Activated T-cell treated with anti-CD3 and anti-CD28 coated beads, Interleukin-2, amount 50 U/mL, for 48 hours (primary cell): ENCODE measurements around the gene CXADR.
"Not testable (repeated sequence)": the region's sequence is repeated elsewhere in the genome, so short reads cannot be mapped to it uniquely, and the experiment has no call there.

ENCODE experiments used
- DNase-seq, 2 experiments: peaks; one replicate each; pipeline ENCODE4 v3.0.0-alpha.2; 2020

Gene CXADR

GRCh38 chr21:17512253-17513213 is at the start of gene CXADR:
TSS of gene CXADR (plus strand) at chr21:17513043. CDS start at chr21:17513130, 87 bp downstream.
- peak; percentile 81 to 86 for DNase-seq

GRCh38 chr21:17466166-17466565 is 46.7 kb upstream of the CXADR start:
- DNase-seq: no peak

GRCh38 chr21:17467392-17467791 is 45.5 kb upstream of the CXADR start:
- DNase-seq: no peak

GRCh38 chr21:17467829-17468228 is 45.0 kb upstream of the CXADR start:
- DNase-seq: no peak

GRCh38 chr21:17468698-17469097 is 44.1 kb upstream of the CXADR start:
- DNase-seq: no peak

- DNase-seq: no peak
These were observed 43.1 kb upstream of the CXADR start for GRCh38 chr21:17469727-17470126.

- DNase-seq: no peak
These were observed 40.7 kb upstream of the CXADR start for GRCh38 chr21:17472182-17472581.

- no peak for DNase-seq
These were observed 40.1 kb upstream of the CXADR start for GRCh38 chr21:17472592-17473271.

- no peak for DNase-seq
These were observed 36.8 kb upstream of the CXADR start for GRCh38 chr21:17476006-17476405.

- not testable (repeated sequence) for DNase-seq
These were observed 34.7 kb upstream of the CXADR start for GRCh38 chr21:17478156-17478555.

- no peak for DNase-seq
These were observed 33.2 kb upstream of the CXADR start for GRCh38 chr21:17479606-17480005.

- no peak for DNase-seq
These were observed 29.9 kb upstream of the CXADR start for GRCh38 chr21:17482928-17483327.

GRCh38 chr21:17488620-17489019 is 24.2 kb upstream of the CXADR start:
- no peak for DNase-seq

- DNase-seq: not testable (repeated sequence)
These were observed 23.3 kb upstream of the CXADR start for GRCh38 chr21:17489565-17489964.

- peak in 1 of 2 experiments; percentile 19 for DNase-seq
These were observed 21.0 kb upstream of the CXADR start for GRCh38 chr21:17491716-17492414.

- DNase-seq: no peak
These were observed 20.3 kb upstream of the CXADR start for GRCh38 chr21:17492415-17493168.

GRCh38 chr21:17494051-17494450 is 18.8 kb upstream of the CXADR start:
- no peak for DNase-seq

- DNase-seq: no peak
These were observed 17.2 kb upstream of the CXADR start for GRCh38 chr21:17495680-17496079.

- DNase-seq: no peak
These were observed 15.5 kb upstream of the CXADR start for GRCh38 chr21:17497316-17497715.

GRCh38 chr21:17498586-17498985 is 14.3 kb upstream of the CXADR start:
- no peak for DNase-seq

GRCh38 chr21:17501107-17502006 is 11.5 kb upstream of the CXADR start:
- no peak for DNase-seq
